ENCODE measurements around the gene NR1H4.

Gene NR1H4

DNA sequence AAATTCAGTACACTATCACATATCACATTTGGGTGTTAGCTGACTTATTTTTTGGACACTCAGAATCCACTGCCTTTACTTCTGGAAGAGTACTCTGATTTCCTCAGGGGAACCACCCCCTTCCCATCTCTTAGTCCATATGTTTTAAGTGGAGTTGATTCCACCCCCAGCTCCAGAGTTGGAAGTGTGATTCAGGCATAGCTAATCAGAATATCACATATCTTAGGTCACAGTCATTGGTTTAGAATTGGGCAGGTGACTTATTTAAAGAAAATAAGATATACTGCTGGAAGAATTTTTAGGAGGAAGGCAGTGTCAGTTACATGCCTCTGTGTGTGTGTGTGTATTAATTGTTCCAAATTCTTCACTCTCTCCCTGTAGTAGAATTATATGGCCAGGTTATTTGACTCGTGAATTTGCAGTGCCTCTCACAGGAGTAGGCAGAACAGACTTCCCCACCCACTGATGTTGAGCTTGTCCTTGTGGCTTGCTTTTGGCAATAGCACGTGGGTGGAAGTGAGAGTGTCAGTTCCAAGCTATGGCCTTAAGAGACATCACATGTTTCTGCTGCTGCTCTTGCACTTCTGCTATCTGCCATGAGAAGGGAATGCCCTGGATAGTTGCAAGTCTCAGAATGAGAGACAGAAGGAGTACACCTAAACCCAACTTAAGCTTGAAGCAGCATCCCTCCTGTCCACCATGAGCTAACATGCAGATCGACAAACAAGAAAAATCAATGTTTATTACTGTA is 93.4 kb downstream of the NR1H4 start:
- no peaks in the 10 kb centered on the region for H3K79me2 ChIP-seq (ENCODE audit: insufficient read depth, low read length)
- H3F3A ChIP-seq (ENCODE audit: insufficient read depth, low read length): no peaks in the 10 kb centered on the region
- H3K27ac ChIP-seq (ENCODE audit: low read depth, low read length, poor library complexity, severe bottlenecking): no peak overlapping the region
- H3K4me3 ChIP-seq (ENCODE audit: low read depth, low read length, poor library complexity, severe bottlenecking): no peak overlapping the region
- H3K4me2 ChIP-seq (ENCODE audit: low read length): no peak overlapping the region
- H3K4me1 ChIP-seq (ENCODE audit: insufficient read depth, low read length, severe bottlenecking): no peaks in the 10 kb centered on the region
- no peaks in the 10 kb centered on the region for H3K36me3 ChIP-seq (ENCODE audit: insufficient read depth, low read length)
- no peak overlapping the region for H2AFZ ChIP-seq (ENCODE audit: low read length)
- no peaks in the 10 kb centered on the region for H4K20me1 ChIP-seq (ENCODE audit: insufficient read depth, low read length)
- H3K9ac ChIP-seq (ENCODE audit: low read length): no peak overlapping the region
- H3K27me3 ChIP-seq (ENCODE audit: insufficient read depth, low read length): no peaks in the 10 kb centered on the region
- no peaks in the 10 kb centered on the region for H3K9me2 ChIP-seq (ENCODE audit: low read depth, low read length)
- TF ChIP-seq, protein P1, sequence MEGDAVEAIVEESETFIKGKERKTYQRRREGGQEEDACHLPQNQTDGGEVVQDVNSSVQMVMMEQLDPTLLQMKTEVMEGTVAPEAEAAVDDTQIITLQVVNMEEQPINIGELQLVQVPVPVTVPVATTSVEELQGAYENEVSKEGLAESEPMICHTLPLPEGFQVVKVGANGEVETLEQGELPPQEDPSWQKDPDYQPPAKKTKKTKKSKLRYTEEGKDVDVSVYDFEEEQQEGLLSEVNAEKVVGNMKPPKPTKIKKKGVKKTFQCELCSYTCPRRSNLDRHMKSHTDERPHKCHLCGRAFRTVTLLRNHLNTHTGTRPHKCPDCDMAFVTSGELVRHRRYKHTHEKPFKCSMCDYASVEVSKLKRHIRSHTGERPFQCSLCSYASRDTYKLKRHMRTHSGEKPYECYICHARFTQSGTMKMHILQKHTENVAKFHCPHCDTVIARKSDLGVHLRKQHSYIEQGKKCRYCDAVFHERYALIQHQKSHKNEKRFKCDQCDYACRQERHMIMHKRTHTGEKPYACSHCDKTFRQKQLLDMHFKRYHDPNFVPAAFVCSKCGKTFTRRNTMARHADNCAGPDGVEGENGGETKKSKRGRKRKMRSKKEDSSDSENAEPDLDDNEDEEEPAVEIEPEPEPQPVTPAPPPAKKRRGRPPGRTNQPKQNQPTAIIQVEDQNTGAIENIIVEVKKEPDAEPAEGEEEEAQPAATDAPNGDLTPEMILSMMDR (IDR thresholded peaks at IDR 0.05; ENCODE audit: low read length): no peak
- TF ChIP-seq EZH2 (IDR thresholded peaks at IDR 0.05; ENCODE audit: borderline replicate concordance, low read length): no peak
- H3K9me3 ChIP-seq (ENCODE audit: low read length): no peaks in the 10 kb centered on the region

DNA sequence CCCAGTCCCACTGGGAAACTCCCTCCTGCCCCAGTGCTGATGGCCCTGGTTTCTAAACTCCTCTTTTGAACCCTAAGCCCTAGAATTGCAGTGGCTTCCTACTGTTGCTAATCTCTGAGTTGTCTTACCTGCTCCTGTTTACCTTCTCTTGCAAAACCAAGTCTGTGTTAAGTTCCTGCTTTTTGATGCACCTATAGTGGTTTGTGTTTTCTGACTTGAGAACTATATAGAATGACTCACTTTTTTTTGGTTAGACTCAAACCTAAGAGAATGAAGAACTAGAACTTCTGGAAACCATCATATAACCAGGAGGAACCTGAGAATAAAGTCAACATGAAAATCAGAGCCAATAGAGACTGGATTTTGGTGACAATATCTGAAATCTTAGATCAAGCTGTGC is 94.3 kb downstream of the NR1H4 start:
- H3K4me2 ChIP-seq (ENCODE audit: low read length): no peak overlapping the region
- no peak for TF ChIP-seq EZH2 (IDR thresholded peaks at IDR 0.05; ENCODE audit: borderline replicate concordance, low read length)
- TF ChIP-seq, protein P1 (IDR thresholded peaks at IDR 0.05; ENCODE audit: low read length): no peak

DNA sequence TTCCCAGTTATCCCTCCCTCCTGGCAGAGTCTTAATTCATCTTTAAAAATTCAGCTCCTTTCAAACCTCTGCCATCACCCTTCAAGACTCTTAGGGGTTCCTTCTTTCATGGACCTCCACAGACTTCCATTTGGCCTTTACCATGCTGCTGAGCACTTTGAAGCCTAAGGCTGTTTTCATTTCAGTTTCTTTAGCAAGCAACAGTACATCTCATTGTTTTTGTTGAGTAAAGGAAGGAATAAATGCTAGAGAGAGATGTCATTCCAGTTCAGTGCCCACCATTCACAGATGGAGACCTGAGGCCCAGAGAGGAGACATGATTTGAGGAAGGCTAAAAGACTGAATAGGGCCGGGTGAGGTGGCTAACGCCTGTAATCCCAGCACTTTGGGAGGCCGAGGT is 98.5 kb downstream of the NR1H4 start:
- H3K79me2 ChIP-seq (ENCODE audit: insufficient read depth, low read length): no peaks in the 10 kb centered on the region
- H3K27ac ChIP-seq (ENCODE audit: low read depth, low read length, poor library complexity, severe bottlenecking): no peak overlapping the region
- no peaks in the 10 kb centered on the region for H3K27me3 ChIP-seq (ENCODE audit: insufficient read depth, low read length)
- peaks cover 9% of the 10 kb centered on the region for H3K4me1 ChIP-seq (ENCODE audit: insufficient read depth, low read length, severe bottlenecking)
- no peak overlapping the region for H3K4me3 ChIP-seq (ENCODE audit: low read depth, low read length, poor library complexity, severe bottlenecking)
- H3K9me2 ChIP-seq (ENCODE audit: low read depth, low read length): no peaks in the 10 kb centered on the region
- no peak overlapping the region for H3K9ac ChIP-seq (ENCODE audit: low read length)
- no peaks in the 10 kb centered on the region for H3K9me3 ChIP-seq (ENCODE audit: low read length)
- H4K20me1 ChIP-seq (ENCODE audit: insufficient read depth, low read length): no peaks in the 10 kb centered on the region
- TF ChIP-seq, protein P1 (IDR thresholded peaks at IDR 0.05; ENCODE audit: low read length): no peak
- no peak for TF ChIP-seq EZH2 (IDR thresholded peaks at IDR 0.05; ENCODE audit: borderline replicate concordance, low read length)
- no peak overlapping the region for H2AFZ ChIP-seq (ENCODE audit: low read length)
- no peaks in the 10 kb centered on the region for H3K36me3 ChIP-seq (ENCODE audit: insufficient read depth, low read length)
- no peak overlapping the region for H3K4me2 ChIP-seq (ENCODE audit: low read length)
- no peaks in the 10 kb centered on the region for H3F3A ChIP-seq (ENCODE audit: insufficient read depth, low read length)

More for the DNA sequence above, 94.3 kb downstream of the NR1H4 start:
- H4K20me1 ChIP-seq (ENCODE audit: insufficient read depth, low read length): no peaks in the 10 kb centered on the region
- no peak overlapping the region for H3K4me3 ChIP-seq (ENCODE audit: low read depth, low read length, poor library complexity, severe bottlenecking)
- no peaks in the 10 kb centered on the region for H3K79me2 ChIP-seq (ENCODE audit: insufficient read depth, low read length)
- no peak overlapping the region for H2AFZ ChIP-seq (ENCODE audit: low read length)
- no peaks in the 10 kb centered on the region for H3K9me3 ChIP-seq (ENCODE audit: low read length)
- H3K9me2 ChIP-seq (ENCODE audit: low read depth, low read length): no peaks in the 10 kb centered on the region
- H3K27ac ChIP-seq (ENCODE audit: low read depth, low read length, poor library complexity, severe bottlenecking): no peak overlapping the region
- no peaks in the 10 kb centered on the region for H3K27me3 ChIP-seq (ENCODE audit: insufficient read depth, low read length)
- H3K9ac ChIP-seq (ENCODE audit: low read length): no peak overlapping the region
- H3K36me3 ChIP-seq (ENCODE audit: insufficient read depth, low read length): no peaks in the 10 kb centered on the region
- no peaks in the 10 kb centered on the region for H3K4me1 ChIP-seq (ENCODE audit: insufficient read depth, low read length, severe bottlenecking)
- H3F3A ChIP-seq (ENCODE audit: insufficient read depth, low read length): no peaks in the 10 kb centered on the region
